Fibroblast of skin of left quadriceps (primary cell): ENCODE measurements around the gene ALCAM.

Experiments used
- DNase-seq, 2 experiments: peaks; one replicate each; pipeline ENCODE4 v3.0.0-alpha.2; 2013; ENCODE audit warnings: low read depth in 2 of 2

The ALCAM gene

GRCh38 chr3:105429034-105429762 is 62.5 kb downstream of the ALCAM start:
- no peak for DNase-seq

GRCh38 chr3:105430455-105430854 is 63.7 kb downstream of the ALCAM start:
- no peak for DNase-seq

- DNase-seq: no peak
Observed at GRCh38 chr3:105431200-105431599, 64.5 kb downstream of the ALCAM start.

GRCh38 chr3:105435277-105435676 is 68.6 kb downstream of the ALCAM start:
- DNase-seq: no peak

GRCh38 chr3:105436687-105437086 is 70.0 kb downstream of the ALCAM start:
- DNase-seq: no peak

- no peak for DNase-seq
Observed at GRCh38 chr3:105440113-105440512, 73.4 kb downstream of the ALCAM start.

- no peak for DNase-seq
Observed at GRCh38 chr3:105444725-105445124, 78.0 kb downstream of the ALCAM start.

GRCh38 chr3:105448338-105448982 is 81.8 kb downstream of the ALCAM start:
- DNase-seq: no peak

GRCh38 chr3:105449414-105449813 is 82.7 kb downstream of the ALCAM start:
- no peak for DNase-seq

GRCh38 chr3:105456017-105456416 is 89.3 kb downstream of the ALCAM start:
- DNase-seq: no peak

GRCh38 chr3:105458518-105459215 is 92.0 kb downstream of the ALCAM start:
- DNase-seq: peak; percentile 34 to 50

- no peak for DNase-seq
Observed at GRCh38 chr3:105459566-105460290, 93.0 kb downstream of the ALCAM start.

- DNase-seq: no peak
Observed at GRCh38 chr3:105463620-105464019, 96.9 kb downstream of the ALCAM start.

GRCh38 chr3:105465251-105465853 is 98.6 kb downstream of the ALCAM start:
- no peak for DNase-seq

- no peak for DNase-seq
Observed at GRCh38 chr3:105466072-105466471, 99.4 kb downstream of the ALCAM start.

GRCh38 chr3:105466495-105467404 is 100.0 kb downstream of the ALCAM start:
- no peak for DNase-seq

GRCh38 chr3:105470851-105471250 is 104.1 kb downstream of the ALCAM start:
- DNase-seq: no peak

GRCh38 chr3:105473521-105474223 is 107.0 kb downstream of the ALCAM start:
- peak; percentile 75 for DNase-seq

- no peak for DNase-seq
Observed at GRCh38 chr3:105480768-105481167, 114.1 kb downstream of the ALCAM start.

- DNase-seq: no peak
Observed at GRCh38 chr3:105483476-105483875, 116.8 kb downstream of the ALCAM start.
